Cortex of kidney (tissue), 1 donor: ENCODE data around the gene RBBP5.

Source experiments
- DNase-seq: peaks from one replicate; lab custom pipeline; 2025; lab: John Stamatoyannopoulos, UW

Gene RBBP5

DNA sequence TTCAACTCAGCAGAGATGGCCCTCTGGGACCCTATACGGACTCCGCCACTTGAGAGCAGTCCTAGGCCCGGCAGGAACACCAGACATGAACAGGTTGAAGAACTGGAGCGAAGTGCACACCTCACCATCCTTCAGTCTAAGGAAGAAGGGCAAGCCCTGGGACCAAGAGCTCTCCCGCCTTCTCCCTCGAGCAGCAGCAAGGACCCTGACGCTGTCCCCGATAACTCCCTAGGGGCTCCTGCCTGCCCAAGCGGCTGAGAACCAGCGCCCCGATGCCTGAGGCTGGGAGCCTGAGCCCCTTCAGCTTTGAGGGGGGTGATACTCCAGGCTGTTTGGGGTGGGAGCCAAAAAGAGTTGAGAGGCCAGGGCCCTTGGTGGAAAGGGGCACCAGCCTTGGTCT lies 47.7 kb downstream of the RBBP5 start:
- no peak for DNase-seq

DNA sequence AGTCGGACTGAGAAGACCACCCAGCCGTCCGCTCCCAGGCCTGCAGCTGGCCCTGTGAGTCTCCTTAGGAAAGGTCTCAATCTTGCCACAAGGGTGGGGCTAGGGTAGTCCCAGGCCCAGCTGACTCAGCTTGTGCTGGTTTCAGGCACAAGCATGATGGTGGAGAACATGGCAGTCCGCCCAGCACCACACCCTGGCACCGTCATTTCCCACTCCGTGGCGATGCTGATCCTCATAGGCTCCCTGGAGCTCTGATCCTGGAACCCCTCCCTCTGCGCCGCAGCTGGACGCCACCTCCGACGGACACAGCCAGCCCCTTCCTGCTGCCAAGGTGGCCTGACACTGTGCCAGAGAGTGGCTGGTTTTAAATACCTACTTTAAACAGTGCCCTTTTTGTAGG lies 48.3 kb downstream of the RBBP5 start:
- DNase-seq: no peak

DNA sequence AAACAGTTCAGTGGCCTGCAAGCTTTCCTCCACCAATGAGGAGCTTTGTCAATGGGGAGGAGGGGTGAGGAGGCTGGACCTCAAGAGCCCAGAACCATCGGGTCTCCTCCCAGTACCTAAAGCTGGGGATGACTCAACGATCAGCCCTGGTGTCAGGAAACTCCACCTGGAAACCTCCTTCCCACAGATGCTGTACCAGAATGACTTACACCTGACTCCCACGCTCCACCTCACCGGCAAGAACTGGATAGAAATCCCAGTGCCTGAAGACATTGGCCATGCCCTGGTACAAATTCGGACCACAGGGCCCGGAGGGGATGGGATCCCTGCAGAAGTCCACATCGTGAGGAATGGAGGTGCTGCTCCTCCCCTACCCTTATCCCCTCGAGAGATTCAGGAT lies 48.9 kb downstream of the RBBP5 start:
- DNase-seq: no peak

DNA sequence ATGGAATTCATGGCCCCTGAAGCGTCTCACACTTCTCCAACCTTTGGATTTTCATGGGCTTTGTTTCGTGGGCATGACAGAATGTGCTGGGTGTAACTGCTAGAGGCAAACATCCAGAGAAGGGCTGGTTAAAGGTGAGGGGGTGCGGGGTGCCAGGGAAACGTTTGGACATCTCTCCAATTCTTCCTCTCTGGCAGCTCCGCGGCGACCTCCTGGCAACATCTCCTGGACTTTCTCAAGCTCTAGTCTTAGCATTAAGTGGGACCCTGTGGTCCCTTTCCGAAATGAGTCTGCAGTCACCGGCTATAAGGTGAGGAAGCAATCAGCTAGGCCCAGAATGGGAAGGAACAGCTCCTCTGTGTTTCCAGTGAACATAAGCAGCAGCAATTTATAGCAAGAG lies 49.5 kb downstream of the RBBP5 start:
- no peak for DNase-seq

DNA sequence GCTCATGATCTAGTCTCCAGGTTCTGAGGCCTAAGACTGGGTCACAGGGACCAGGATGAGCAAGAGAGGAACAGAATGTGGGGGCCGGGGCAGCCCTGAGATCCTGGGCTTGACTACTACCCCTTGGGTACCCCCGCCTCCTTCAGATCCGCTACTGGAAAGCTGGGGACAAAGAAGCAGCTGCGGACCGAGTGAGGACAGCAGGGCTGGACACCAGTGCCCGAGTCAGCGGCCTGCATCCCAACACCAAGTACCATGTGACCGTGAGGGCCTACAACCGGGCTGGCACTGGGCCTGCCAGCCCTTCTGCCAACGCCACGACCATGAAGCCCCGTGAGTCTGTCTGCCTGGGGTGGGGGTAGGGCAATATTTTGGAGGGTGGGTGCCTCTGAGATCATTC lies 50.0 kb downstream of the RBBP5 start:
- no peak for DNase-seq

DNA sequence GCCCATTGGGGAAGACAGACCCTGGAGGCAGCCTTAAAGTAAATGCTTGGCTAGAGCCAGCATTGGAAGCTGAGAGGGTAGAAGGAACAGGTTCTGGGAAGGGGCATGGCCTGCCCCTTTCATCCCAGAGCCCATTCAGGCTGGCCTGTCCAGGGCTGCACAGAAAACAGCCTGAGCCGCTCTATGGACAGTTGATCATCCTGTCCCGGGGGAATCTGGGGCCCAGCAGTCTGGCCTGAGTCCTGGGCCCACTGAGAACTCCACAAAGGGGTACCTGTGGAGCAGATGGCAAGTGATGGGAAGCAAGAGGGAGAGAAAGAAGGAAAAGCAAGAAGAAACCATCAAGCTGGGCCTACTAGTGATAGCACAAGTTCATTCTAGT lies 50.8 kb downstream of the RBBP5 start:
- DNase-seq: no peak

DNA sequence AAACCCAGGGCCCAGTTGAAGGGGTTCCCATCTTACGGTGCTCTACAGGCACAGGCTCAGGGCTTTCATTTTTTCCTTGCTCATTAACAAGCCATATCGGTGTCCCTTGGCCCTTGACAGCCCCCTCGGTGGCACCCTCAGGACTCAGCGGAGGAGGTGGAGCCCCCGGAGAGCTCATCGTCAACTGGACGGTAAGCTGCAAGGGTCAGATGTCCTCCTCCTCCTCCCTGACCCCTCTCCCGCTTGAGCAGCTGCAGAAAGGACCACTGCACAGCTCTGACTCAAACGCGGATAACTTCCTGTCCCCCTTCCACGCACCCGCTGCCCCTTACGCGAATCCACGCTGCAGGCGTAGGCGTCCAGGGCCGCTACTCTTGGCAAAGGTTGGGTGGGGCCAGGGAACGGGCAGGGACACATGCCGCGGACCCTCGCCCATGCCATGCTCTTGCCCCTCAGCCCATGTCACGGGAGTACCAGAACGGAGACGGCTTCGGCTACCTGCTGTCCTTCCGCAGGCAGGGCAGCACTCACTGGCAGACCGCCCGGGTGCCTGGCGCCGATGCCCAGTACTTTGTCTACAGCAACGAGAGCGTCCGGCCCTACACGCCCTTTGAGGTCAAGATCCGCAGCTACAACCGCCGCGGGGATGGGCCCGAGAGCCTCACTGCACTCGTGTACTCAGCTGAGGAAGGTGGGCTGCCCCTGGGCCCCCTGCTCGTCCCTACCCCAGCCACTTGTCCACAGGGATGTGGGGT lies 52.2 kb downstream of the RBBP5 start:
- no peak for DNase-seq

DNA sequence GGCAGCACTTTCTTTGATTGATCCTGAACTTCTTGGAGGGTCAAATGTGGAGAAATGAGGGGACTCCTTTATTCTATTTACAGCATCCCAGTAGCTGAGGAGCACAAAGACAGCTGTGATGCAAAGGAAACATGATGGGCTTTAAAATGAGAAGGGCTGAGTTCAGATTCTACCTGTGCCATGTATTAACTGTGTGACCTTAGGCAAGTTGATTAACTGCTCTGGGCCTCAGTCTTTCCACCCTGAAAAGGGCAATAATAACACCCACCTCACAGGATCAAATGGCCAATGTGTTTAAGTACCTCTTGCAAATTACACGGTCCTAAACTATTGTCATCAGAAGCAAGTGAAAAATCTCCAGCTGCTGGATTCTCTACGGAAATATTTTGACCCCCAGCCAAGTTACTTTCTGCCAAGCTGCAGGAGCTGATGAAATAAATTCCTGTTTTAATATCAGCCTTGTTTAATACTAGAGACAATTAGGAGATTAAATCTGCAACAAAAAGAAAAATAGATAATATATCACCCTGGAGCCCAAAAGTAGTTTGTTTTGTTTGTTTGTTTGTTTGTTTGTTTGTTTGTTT lies 53.2 kb downstream of the RBBP5 start:
- no peak for DNase-seq

DNA sequence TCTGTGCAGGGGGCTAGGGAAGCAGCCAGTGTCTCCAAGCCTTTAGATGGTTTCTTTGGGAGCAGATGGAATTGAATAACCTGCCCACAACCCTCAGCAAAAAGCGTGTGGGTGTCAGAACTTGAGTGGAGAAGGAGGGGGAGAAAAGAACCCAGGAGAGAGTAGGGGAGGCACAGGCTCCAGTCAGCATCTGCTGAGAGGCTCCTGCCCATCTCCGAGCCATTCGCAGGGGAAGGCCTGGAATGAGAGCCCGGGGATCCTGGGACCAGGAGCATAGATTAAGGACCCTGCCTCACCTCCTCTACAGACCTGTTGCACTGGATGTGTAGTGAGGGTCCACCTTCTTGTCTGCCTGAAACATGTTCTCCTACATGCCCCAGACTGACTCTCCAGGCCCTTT lies 53.8 kb downstream of the RBBP5 start:
- no peak for DNase-seq

DNA sequence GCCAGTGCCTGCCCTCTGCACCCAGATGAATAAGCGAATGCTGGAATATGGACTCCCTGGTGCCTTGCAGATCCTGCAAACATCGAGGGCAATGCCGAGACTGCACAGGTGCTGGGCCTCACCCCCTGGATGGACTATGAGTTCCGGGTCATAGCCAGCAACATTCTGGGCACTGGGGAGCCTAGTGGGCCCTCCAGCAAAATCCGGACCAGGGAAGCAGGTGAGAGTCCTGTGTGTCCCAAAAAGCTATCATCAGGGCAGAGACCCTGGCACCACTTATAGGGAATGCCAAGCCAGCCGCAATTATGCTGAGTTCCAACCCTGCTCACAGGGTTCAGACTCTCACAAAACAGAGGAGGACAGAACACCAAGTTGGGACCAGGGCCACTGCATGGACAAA lies 54.7 kb downstream of the RBBP5 start:
- DNase-seq: no peak

DNA sequence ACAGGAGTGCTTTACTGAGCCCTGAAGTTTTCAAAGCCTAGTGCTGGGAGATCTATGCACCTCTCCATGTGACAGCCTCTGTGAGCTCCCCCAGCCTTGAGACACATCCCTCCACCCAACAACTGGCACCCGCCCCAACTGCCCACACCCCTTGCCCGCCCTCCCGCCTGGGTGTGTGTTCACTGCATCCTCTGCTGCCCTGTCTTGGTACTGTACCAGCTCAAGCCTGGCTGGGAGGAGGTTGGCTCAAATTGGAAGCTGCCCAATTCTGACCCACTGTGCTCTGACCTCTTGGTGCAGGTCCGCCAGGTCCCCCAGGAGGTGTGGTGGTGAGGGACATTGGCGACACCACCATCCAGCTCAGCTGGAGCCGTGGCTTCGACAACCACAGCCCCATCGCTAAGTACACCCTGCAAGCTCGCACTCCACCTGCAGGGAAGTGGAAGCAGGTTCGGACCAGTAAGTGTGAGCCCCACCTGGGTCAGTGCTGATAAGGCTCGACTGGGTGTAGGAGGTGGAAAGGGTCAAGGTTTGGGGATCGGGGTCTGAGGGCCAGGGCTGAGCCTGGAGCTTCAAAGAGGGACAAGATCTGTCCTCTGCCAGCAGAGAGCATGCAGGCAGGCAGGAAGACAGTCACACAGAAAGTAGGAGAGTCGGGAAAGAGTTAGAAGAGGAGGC lies 55.5 kb downstream of the RBBP5 start:
- DNase-seq: no peak

DNA sequence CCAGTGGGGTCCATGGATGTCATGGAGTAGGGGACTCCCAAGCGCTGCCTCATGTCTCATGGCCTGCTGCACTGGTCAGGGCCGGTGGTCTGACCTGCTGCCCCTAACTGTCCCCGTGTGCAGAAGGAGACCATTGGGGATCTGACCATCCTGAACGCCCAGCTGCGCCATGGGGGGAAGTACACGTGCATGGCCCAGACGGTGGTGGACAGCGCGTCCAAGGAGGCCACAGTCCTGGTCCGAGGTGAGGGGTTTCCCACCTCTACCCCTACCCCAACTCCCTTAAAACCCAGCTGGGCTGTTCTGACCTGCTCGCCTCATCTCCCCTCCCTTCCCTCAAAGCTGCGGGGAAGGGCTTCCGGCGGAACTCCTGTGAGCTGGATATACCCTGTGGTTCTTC lies 56.1 kb downstream of the RBBP5 start:
- DNase-seq: no peak

DNA sequence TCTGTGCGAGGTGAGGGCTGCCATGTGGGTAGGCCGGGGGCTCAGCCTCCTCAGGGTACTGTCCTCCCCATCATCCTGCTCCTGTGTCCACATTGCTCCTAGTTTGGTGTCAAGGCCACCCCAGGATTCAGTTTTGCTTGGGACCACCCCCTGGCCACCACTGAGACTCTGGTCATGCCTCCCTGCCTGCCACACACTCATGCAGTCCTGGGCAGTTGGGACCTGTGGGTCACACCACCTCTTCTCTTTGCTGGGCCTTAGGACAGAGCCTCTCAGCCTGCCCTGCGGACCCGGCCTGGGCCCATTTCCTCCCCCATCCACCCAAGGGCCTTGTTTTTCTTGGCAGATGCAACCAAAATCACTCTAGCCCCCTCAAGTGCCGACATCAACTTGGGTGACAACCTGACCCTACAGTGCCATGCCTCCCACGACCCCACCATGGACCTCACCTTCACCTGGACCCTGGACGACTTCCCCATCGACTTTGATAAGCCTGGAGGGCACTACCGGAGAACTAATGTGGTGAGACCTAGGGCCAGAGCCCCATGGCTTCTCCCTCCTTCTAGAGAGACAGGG lies 56.9 kb downstream of the RBBP5 start:
- DNase-seq: no peak

DNA sequence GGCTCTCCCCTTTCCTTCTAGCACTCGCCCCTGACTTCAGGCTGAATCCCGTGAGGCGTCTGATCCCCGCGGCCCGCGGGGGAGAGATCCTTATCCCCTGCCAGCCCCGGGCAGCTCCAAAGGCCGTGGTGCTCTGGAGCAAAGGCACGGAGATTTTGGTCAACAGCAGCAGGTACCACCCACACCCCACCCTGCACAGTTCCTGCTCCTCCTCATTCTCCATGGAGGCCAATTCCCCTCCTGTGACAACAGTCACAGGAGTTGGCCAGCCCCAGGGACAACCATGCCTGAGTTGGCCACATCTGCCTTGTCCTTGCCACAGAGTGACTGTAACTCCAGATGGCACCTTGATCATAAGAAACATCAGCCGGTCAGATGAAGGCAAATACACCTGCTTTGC lies 57.5 kb downstream of the RBBP5 start:
- no peak for DNase-seq

DNA sequence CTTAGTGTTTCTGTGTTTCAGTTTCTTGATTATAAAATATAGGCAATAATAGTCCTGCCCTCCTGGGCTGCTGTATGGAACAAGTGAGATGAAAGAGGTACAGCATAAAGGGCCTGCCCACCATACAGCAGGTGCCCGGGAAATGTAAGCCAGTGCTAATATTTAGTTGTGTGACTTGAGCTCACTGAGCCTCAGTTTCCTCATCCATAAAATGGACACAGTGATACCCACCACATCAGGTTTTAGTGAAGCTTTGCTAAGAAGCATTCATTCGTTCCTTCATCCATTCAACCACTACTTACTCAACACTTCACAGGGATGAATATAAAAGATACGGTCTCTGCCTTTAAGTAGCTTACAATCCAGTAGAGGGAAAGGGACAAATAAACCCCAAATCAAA lies 58.9 kb downstream of the RBBP5 start:
- DNase-seq: no peak

DNA sequence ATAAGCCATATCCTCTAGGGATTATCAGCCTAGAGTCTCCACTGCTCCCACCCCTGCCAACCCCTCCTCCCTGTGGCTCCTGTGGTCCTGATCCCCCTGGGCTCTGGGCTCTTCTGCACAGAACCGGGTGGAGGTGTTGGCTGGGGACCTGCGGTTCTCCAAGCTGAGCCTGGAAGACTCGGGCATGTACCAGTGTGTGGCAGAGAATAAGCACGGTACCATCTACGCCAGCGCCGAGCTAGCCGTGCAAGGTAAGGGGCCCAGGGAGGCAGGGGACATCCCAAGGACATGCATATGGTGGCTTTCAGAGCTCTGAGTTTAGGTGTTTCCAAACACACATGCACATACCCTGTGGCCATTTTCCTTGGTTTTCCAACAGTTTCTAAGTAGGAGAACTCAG lies 59.5 kb downstream of the RBBP5 start:
- DNase-seq: no peak

DNA sequence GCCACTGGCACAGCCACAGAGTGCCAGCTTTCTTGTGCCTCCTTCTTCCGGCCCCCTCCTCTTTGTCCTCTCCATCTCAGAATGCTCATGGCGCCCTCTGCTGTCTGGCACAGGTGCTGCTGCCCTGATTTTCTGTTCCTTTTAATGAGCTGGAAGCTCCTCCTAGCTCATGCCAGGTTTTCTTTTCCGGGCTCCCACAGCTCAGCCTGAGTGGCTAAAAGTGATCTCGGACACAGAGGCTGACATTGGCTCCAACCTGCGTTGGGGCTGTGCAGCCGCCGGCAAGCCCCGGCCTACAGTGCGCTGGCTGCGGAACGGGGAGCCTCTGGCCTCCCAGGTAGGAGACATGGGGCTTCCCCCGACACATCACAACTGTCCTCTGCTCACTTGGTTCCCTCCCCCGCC lies 60.1 kb downstream of the RBBP5 start:
- DNase-seq: no peak

DNA sequence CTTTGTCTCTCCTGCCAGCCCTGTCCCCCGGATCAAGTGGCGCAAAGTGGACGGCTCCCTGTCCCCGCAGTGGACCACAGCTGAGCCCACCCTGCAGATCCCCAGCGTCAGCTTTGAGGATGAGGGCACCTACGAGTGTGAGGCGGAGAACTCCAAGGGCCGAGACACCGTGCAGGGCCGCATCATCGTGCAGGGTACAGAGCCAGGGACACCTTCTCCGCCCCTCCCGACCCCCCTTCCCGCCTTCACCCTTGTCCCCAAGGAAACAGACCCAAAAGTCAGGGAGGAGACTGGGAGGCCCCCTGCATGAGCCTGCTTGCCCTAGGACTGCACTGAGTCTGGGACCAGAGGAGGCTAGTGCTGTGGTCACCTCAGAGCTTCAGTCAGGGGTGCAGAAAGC lies 60.6 kb downstream of the RBBP5 start:
- no peak for DNase-seq

DNA sequence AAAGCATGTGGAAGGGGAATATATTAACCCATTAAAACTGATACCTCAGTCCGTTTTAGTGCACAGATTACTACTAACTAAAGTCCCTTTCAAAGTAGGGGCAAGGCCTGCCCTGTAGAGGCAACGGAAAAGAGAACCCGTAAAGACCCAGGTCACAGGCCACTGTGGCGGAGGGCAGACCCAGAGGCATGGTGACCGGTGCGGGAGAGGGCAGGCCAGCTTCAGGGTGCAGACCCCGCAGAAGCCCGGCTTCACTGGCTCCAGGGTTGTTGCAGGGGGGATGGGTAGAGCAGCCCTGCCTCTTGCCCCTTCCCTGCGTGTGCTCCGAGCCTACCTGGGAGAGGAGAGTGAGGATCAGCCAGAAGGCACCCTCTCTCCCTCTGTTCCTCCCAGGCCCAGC lies 61.0 kb downstream of the RBBP5 start:
- DNase-seq: no peak

DNA sequence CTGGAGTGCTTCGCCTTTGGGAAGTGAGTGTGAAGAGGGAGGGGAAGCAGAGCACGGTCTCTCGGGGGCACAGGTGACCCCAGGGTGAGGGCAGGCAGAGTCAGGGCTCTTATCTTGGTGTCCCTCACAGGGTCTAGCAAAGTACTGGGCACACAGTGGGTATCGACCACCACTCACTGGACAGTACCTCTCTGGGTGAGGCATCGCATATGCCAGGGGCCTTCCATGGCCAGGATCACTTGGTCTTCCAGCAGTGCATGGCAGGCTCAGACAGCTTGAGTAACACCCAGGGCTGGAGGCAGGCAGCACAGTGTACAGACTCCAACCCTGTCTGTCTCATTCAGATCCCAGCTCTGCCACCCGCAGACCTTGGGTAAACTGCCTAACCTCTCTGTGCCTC lies 62.1 kb downstream of the RBBP5 start:
- DNase-seq: no peak

DNA sequence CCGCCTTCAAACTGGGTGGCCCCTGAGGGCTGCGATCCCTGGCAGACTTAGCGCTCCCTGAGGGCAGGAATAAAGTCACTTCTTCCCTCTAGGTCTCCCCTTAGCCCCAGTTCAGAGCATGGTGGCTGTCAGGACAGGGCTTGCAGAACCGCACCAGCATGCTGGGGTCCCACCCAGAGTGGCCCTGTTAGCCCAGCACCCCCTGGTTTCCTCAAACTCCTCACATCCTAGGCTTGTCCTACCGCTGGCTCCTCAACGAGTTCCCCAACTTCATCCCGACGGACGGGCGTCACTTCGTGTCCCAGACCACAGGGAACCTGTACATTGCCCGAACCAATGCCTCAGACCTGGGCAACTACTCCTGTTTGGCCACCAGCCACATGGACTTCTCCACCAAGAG lies 62.9 kb downstream of the RBBP5 start:
- no peak for DNase-seq

DNA sequence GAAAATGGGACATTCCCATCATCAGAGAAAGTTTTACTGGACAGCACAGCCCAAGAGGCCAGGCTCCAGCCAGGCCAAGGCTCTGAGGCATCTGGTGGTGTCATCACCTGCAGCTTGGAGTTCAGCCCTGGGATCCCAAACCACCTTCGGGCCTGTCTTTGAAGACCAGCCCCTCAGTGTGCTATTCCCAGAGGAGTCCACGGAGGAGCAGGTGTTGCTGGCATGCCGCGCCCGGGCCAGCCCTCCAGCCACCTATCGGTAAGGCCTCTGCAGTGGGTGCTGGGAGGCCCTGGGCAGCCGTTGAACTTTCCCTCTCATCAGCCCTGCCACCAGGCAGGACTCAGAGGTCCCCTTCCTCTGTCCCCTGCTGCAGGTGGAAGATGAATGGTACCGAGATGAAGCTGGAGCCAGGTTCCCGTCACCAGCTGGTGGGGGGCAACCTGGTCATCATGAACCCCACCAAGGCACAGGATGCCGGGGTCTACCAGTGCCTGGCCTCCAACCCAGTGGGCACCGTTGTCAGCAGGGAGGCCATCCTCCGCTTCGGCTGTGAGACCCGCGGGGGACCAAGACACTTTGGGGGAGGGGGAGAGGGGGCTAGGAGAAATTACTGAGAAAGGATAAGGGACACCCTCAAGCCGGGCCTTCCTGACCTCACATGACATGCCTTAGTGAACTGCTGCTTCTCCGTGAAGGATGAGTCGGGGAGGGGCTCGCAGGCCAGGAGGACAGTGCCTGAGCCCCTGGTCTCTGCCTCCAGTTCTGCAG lies 63.8 kb downstream of the RBBP5 start:
- no peak for DNase-seq
